Measurements from ENCODE around the gene FXR1.
"Not testable (repeated sequence)": the region's sequence is repeated elsewhere in the genome, so short reads cannot be mapped to it uniquely, and the experiment has no call there.

Gene FXR1

GRCh38 chr3:180940826-180941225 lies 28.4 kb downstream of the FXR1 start:
- no peak for DNase-seq

GRCh38 chr3:180947761-180948390 lies 35.4 kb downstream of the FXR1 start:
- DNase-seq: no peak

GRCh38 chr3:180959691-180960090 lies 47.2 kb downstream of the FXR1 start:
- no peak for DNase-seq

- no peak for DNase-seq
These were observed 48.6 kb downstream of the FXR1 start for GRCh38 chr3:180961087-180961486.

- no peak for DNase-seq
These were observed 49.1 kb downstream of the FXR1 start for GRCh38 chr3:180961552-180961951.

- no peak for DNase-seq
These were observed 50.1 kb downstream of the FXR1 start for GRCh38 chr3:180962530-180962929.

GRCh38 chr3:180970931-180971330 lies 58.5 kb downstream of the FXR1 start:
- DNase-seq: no peak

GRCh38 chr3:180973543-180973942 lies 61.1 kb downstream of the FXR1 start:
- DNase-seq: no peak

GRCh38 chr3:180974286-180974685 lies 61.8 kb downstream of the FXR1 start:
- no peak for DNase-seq

- no peak for DNase-seq
These were observed 65.0 kb downstream of the FXR1 start for GRCh38 chr3:180977498-180977897.

GRCh38 chr3:180979961-180980360 lies 67.5 kb downstream of the FXR1 start:
- DNase-seq: no peak

- DNase-seq: no peak
These were observed 68.1 kb downstream of the FXR1 start for GRCh38 chr3:180980611-180981010.

- DNase-seq: no peak
These were observed 69.4 kb downstream of the FXR1 start for GRCh38 chr3:180981912-180982311.

- DNase-seq: no peak
These were observed 70.7 kb downstream of the FXR1 start for GRCh38 chr3:180983136-180983535.

GRCh38 chr3:180986366-180986765 lies 73.9 kb downstream of the FXR1 start:
- DNase-seq: not testable (repeated sequence)

- no peak for DNase-seq
These were observed 74.9 kb downstream of the FXR1 start for GRCh38 chr3:180987344-180987743.

- DNase-seq: peak; percentile 96
These were observed 77.1 kb downstream of the FXR1 start, which contains the start of gene DNAJC19 for GRCh38 chr3:180989291-180990163. TSS of gene DNAJC19 (minus strand) at chr3:180989736. CDS start at chr3:180989602, 134 bp downstream.

- no peak for DNase-seq
These were observed 78.0 kb downstream of the FXR1 start for GRCh38 chr3:180990505-180990904.

GRCh38 chr3:180996415-180996932 lies 84.0 kb downstream of the FXR1 start:
- DNase-seq: no peak

- DNase-seq: not testable (repeated sequence)
These were observed 89.9 kb downstream of the FXR1 start for GRCh38 chr3:181002331-181002730.

GRCh38 chr3:181003469-181003868 lies 91.0 kb downstream of the FXR1 start:
- DNase-seq: not testable (repeated sequence)

GRCh38 chr3:181006541-181006940 lies 94.1 kb downstream of the FXR1 start:
- no peak for DNase-seq

- no peak for DNase-seq
These were observed 94.8 kb downstream of the FXR1 start for GRCh38 chr3:181007262-181007661.

- DNase-seq: no peak
These were observed 96.3 kb downstream of the FXR1 start for GRCh38 chr3:181008796-181009195.

Data from fibroblast of skin of right quadriceps (primary cell).